Ectodermal cell (in vitro differentiated cells): ENCODE data around the gene TMEM143.
"Not testable (repeated sequence)": the region's sequence is repeated elsewhere in the genome, so short reads cannot be mapped to it uniquely, and the experiment has no call there.

Source experiments
- H3K27ac ChIP-seq: 2 replicates; pipeline ENCODE4 v1.7.0; 2013; ENCODE audit warnings: mild to moderate bottlenecking, low read depth, low read length; ENCODE audit not compliant: insufficient read depth, poor library complexity, severe bottlenecking
- H3K27me3 ChIP-seq: 2 replicates; pipeline ENCODE4 v1.7.0; 2013; ENCODE audit warnings: mild to moderate bottlenecking, low read length; ENCODE audit not compliant: insufficient read depth, control insufficient read depth, poor library complexity, severe bottlenecking
- H3K36me3 ChIP-seq: one replicate; pipeline ENCODE4 v1.7.0; 2013; ENCODE audit warnings: low read length; ENCODE audit not compliant: control insufficient read depth, insufficient read depth
- H3K4me1 ChIP-seq: one replicate; pipeline ENCODE4 v1.7.0; 2013; ENCODE audit warnings: low read length; ENCODE audit not compliant: control insufficient read depth, insufficient read depth
- H3K4me3 ChIP-seq: 2 replicates; pipeline ENCODE4 v1.7.0; 2013; ENCODE audit warnings: low read depth, low read length, control low read depth; ENCODE audit not compliant: insufficient read depth
- H3K9me3 ChIP-seq: 2 replicates; pipeline ENCODE4 v1.7.0; 2013; ENCODE audit warnings: mild to moderate bottlenecking, low read length, moderate library complexity; ENCODE audit not compliant: control insufficient read depth
- WGBS, 2 experiments: methylation state at CpG; one replicate each; pipeline ENCODE4 v1.1.7; 2013; ENCODE audit warnings: missing lambda C conversion rate in 2 of 2; 5-methylcytosine and 5-hydroxymethylcytosine counted together

The TMEM143 gene

DNA sequence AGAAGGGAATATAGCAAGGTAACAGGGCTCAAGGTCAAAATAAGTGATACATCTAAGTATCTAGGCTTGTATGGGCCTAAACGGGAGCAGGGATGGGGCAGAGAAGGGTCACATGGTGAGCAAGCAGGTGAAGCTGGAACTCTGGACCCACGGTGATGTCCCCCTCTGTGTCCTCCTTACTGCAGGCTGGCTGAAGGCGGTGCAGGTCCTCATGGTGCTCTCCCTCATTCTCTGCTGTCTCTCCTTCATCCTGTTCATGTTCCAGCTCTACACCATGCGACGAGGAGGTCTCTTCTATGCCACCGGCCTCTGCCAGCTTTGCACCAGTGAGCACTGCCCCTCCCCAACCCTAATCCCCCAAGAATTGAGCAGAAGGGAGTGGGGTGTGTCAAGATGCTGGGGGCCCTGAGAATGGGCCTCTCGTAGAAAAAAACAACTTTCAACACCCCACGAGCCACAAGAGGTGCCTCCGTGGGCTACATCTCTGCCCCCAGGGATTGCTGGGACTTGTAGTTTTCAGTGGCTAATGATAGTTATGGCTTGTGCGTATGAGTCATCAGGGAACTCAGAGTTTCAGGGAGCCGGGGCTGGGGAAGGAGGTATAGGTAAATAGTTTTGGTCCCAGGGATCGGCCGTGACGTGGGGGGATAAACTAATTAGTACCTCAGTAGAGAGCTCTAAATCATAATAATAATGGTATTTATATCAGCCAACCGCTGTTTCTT is 34.4 kb downstream of the TMEM143 start:
- no peak overlapping the region for H3K4me3 ChIP-seq
- no peak overlapping the region for H3K27ac ChIP-seq
- peaks cover 5% of the 10 kb centered on the region for H3K27me3 ChIP-seq
- 90% methylated on average over 11 to 15 of the region's 15 CpGs for WGBS, 2 experiments
- no peaks in the 10 kb centered on the region for H3K36me3 ChIP-seq
- peaks cover 19% of the 10 kb centered on the region for H3K4me1 ChIP-seq
- H3K9me3 ChIP-seq = no peaks in the 10 kb centered on the region

DNA sequence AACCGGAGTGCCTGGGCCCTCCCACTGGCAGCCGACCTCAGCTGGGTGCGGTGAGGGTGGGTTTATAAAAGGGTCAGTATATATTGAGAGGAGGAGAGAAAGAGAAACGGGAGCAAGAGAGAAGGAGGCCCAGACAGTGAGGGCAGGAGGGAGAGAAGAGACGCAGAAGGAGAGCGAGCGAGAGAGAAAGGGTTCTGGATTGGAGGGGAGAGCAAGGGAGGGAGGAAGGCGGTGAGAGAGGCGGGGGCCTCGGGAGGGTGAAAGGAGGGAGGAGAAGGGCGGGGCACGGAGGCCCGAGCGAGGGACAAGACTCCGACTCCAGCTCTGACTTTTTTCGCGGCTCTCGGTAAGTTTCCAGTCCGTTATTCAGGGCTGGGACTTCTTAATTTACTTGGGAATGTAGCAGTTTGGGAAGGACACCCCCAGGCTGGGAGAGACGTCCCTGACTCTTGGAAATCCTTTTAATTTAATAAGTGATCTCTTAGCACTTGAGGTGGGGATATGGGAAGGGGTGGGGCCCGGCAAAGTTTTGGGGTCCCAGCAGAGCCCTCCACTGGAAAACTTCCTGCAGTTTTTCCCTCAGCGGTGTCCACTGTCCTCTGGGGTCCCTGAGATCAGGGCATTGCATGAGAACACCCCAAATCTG is 38.4 kb downstream of the TMEM143 start, which contains the start of gene EMP3:
EMP3 (plus strand) TSS at position 288 of the 646 bp plus-strand sequence. CDS start 1,293 bp downstream, outside the sequence.
- 4 to 5% methylated on average over 22 of the region's 22 CpGs for WGBS, 2 experiments
- Histone ChIP-seq H3K4me3 (peak within 1 kb of the TSS; percentile 45), H3K27me3 (peaks cover 5% of the 10 kb centered on the region), H3K27ac (no peak within 1 kb of the TSS), H3K9me3 (no peaks in the 10 kb centered on the region), H3K36me3 (no peaks in the 10 kb centered on the region), H3K4me1 (peaks cover 13% of the 10 kb centered on the region)

DNA sequence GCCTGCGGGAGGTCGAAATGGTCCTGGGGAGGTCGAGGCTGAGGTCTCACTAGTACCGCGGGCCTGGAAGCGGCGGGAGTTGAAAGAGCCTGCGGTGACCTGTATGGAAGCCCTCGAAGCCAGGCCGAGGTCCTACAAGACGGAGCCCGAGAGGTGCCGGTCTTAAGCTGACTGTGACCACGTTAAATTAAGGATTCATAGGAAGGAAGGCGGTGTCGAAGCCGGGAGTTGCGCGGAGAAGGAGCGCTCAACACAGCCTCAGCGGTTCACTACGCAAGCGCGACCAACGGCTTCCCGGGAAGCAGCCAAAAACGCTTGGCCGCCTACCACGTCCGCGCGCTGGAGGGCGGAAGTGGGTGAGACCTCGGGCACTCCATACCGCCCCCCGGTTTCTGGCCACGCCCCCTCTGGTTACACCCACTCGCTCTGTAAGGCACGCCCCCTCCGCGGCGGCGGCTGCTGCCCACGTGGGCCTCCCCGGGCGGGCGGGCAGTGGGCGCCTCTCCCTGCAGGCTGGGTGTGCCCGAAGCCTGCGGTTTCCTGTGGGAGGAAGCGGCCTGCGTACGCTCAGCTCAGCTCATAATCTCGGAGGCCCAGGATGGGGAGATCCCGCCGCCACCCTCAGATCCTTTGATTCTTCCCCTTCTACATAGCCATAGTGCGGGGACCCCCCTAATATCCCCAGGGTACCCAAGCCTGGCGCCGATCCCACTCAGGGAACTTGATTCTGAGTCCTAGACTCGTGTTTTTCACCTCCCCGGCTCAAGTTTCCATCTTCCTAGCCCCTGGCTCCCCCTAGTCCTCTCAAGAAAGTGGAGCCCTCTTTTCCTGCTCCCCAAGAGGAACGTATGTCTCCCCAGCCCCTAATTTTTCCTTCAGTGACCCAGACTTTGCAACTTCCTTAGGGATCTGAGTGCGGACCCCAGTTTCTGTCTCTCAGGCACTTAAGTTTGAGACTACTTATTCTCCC is 41.8 kb downstream of the TMEM143 start:
- Histone ChIP-seq H3K9me3 (no peaks in the 10 kb centered on the region), H3K36me3 (no peaks in the 10 kb centered on the region), H3K4me1 (peaks cover 17% of the 10 kb centered on the region), H3K27me3 (peaks cover 5% of the 10 kb centered on the region), H3K27ac (peak overlapping the region; percentile 79), H3K4me3 (peak overlapping the region; percentile 56)
- WGBS, 2 experiments = 6 to 7% methylated on average over 61 to 63 of the region's 63 CpGs

DNA sequence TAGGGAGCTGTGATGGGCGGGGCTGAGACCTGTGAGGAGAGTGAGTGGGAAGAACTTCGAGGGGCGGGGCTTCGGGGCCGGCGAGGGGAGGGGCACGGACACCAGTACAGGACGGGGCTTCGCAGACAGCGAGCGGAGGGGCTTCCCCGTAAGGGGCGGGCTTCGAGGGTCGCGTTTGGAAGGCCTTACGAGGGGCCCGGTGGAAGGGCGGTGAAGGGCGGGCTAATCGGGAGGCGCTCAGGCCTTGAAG is 42.4 kb downstream of the TMEM143 start:
- H3K4me1 ChIP-seq = peaks cover 17% of the 10 kb centered on the region
- 0 to 1% methylated on average over 22 of the region's 22 CpGs for WGBS, 2 experiments
- no peaks in the 10 kb centered on the region for H3K36me3 ChIP-seq
- peaks cover 5% of the 10 kb centered on the region for H3K27me3 ChIP-seq
- no peaks in the 10 kb centered on the region for H3K9me3 ChIP-seq
- H3K4me3 ChIP-seq = peak overlapping the region; percentile 56
- peak overlapping the region; percentile 79 for H3K27ac ChIP-seq

DNA sequence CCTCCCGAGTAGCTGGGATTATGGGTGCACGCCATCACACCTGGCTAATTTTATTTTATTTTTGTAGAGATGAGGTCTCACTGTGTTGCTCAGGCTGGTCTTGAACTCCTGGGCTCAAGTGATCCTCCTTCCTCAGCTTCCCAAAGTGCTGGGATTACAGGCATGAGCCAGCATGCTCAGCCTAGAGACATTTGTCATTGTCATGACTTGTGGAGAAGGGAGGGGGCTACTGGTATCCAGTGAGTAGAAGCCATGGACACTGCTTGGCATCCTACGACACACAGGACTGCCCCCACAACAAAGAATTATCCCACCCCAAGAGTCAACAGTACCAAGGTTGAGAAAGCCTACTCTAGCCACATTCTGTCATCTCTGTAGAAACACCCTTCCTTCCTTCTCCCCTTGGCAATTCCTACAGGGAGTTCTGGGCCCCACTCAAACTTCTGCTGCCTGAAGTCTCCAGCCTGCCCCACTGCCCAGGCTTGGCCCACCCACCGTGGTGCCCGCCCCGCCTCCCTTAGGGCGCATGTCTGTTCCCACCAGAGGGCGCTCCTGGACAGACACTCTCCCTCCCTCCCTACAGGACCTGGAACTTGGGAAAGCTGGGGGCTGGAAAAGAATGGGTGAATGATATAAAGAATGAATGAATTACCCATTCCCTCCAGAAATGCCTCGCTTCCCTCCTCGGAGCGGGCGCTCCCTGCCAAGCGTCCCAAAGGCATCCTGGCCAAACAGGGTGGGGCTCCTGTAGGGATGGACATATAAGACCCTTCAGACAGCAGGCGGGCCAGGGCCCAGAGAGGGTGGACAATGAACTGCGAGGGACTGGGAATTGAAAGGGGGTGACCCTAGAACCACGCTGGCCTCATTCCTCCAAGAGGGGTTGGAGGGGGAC is 43.8 kb downstream of the TMEM143 start:
- WGBS, 2 experiments = 51 to 59% methylated on average over 15 to 16 of the region's 16 CpGs
- H3K9me3 ChIP-seq = no peaks in the 10 kb centered on the region
- H3K4me3 ChIP-seq = no peak overlapping the region
- no peaks in the 10 kb centered on the region for H3K36me3 ChIP-seq
- no peaks in the 10 kb centered on the region for H3K27me3 ChIP-seq
- peaks cover 10% of the 10 kb centered on the region for H3K4me1 ChIP-seq
- no peak overlapping the region for H3K27ac ChIP-seq

DNA sequence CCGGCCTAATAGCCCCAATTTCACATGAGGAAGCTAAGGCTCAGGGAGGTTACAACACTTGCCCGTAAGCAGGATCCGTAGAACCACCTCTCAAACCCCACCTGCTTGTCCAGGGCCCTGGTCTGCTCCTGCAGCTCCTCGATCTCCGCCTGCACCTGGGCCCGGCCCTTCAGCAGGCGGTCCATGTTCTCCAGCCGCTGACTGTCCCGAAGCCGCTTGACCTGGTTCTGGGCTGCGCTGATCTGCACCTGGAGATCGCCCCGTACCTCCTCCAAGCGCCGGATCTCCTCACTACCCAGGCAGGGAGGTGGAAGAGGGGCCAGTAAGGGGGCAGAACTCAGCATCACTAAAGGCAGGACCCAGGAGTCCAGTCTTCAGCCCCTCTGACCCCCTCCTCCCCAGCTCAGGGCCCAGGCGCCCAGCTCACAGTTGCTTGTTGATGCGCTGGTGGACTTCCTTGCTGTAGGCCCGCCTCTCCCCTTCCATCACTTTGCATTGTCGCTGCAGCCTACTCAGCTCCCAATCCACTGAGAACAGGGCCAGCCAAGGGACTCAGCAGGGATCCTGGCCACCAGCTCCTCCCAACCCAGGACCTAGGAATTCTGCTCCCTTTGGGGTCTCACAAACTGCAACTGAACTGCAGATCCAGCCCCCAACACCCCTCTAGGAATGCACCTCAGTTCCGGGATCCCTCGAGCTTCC is 45.3 kb downstream of the TMEM143 start:
- H3K27me3 ChIP-seq = no peaks in the 10 kb centered on the region
- no peaks in the 10 kb centered on the region for H3K9me3 ChIP-seq
- H3K4me1 ChIP-seq = peaks cover 8% of the 10 kb centered on the region
- no peak overlapping the region for H3K27ac ChIP-seq
- no peak overlapping the region for H3K4me3 ChIP-seq
- no peaks in the 10 kb centered on the region for H3K36me3 ChIP-seq
- 91 to 92% methylated on average over 21 of the region's 21 CpGs for WGBS, 2 experiments

DNA sequence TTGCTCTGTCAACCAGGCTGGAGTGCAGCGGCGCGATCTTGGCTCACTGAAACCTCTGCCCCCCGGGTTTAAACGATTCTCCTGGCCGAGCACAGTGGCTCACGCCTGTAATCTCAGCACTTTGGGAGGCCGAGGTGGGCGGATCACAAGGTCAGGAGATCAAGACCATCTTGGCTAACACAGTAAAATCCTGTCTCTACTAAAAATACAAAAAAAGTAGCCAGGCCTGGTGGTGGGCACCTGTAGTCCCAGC is 46.1 kb downstream of the TMEM143 start:
- H3K27me3 ChIP-seq, H3K27ac ChIP-seq, H3K9me3 ChIP-seq, H3K4me1 ChIP-seq, H3K4me3 ChIP-seq, H3K36me3 ChIP-seq: not testable (repeated sequence)
- WGBS, 2 experiments = 86 to 90% methylated on average over 9 of the region's 9 CpGs

DNA sequence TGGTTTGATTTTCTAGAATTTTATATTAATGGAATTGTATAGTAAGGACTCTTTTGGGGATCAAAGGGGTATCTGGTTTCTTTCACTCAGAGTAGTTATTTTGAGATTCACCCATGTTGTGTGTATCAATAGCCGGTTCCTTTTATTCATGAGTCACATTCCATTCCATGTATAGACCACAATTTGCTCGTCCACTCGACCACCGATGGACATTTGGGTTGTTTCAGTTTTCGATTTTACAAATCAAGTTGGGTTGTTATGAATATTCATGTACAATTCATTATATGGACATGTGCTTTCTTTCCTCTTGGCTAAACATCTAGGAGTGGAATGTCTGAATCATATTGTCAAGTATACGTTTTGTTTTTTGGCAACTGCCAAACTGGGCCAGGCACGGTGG is 48.0 kb downstream of the TMEM143 start:
- Histone ChIP-seq H3K4me3 (no peak overlapping the region), H3K9me3 (no peaks in the 10 kb centered on the region), H3K36me3 (no peaks in the 10 kb centered on the region), H3K27me3 (no peaks in the 10 kb centered on the region), H3K27ac (no peak overlapping the region), H3K4me1 (peaks cover 7% of the 10 kb centered on the region)
- 85 to 89% methylated on average over 6 to 7 of the region's 7 CpGs for WGBS, 2 experiments

DNA sequence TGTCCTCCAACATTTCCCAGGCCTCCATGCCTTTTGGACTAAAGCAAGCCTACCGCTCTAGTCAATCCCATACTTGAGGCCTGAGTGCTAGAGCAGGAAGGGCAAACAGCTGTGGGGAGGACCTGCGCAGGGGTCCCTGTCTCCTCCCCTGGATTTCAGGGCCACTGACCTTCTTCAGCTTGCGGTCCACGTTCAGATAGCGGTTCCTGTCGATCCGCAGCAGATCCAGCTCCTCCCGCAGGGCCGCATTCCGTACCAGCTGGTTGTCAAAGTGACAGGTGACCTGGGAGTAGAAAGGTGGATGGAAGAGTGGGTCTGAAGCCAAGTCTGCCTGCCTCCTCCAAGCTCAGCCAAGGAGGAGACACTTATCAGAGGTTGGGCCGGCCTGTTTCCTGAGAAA is 52.4 kb downstream of the TMEM143 start:
- Histone ChIP-seq H3K27ac (no peak overlapping the region), H3K36me3 (no peaks in the 10 kb centered on the region), H3K4me1 (peaks cover 4% of the 10 kb centered on the region), H3K27me3 (no peaks in the 10 kb centered on the region), H3K9me3 (no peaks in the 10 kb centered on the region), H3K4me3 (no peak overlapping the region)
- 93 to 96% methylated on average over 11 of the region's 11 CpGs for WGBS, 2 experiments
